ENCODE measurements around the gene UNK. TPM values are rescaled to one million over a fixed set of nuclear protein-coding genes. Genes with fewer than 3 reads are reported as not detected.
A peak's percentile ranks its signal among the peaks of the same experiment; 100 is the strongest.

UNK gene
- total and polyA plus RNA-seq, 9 of the 15 experiments (the other 6 are each of a cell fraction or from before 2014, with no cell fraction given), result 12.8 to 38.6 (median 24.8) TPM

GRCh38 chr17:75843577-75844529 is 59.2 kb downstream of the UNK start, which contains the start of gene UNC13D (continued):
- TF ChIP-seq ZNF57 (CRISPR knock-in tag; IDR thresholded peaks at IDR 0.05) (no peak), BHLHE40 (IDR thresholded peaks at IDR 0.05; ENCODE audit: low read length) (peak; percentile 42), ZNF232 (CRISPR knock-in tag; IDR thresholded peaks at IDR 0.05) (no peak), ESRRA (IDR thresholded peaks at IDR 0.05; ENCODE audit: borderline replicate concordance, low read depth) (peak; percentile 78; the same call in 1 of the 2 replicates), RCOR1 (IDR thresholded peaks at IDR 0.05; ENCODE audit: borderline replicate concordance in 1 of 2, low read depth in 2 of 2, low read length in 2 of 2) (peak in 1 of 2 experiments; percentile 65; a peak in 2 of 4 replicates), ETV5 (CRISPR knock-in tag; IDR thresholded peaks at IDR 0.05; ENCODE audit: low read depth) (peak; percentile 86), USF2 (CRISPR knock-in tag; IDR thresholded peaks at IDR 0.05) (no peak), IFI16 (CRISPR knock-in tag; IDR thresholded peaks at IDR 0.05) (no peak), TAF9B (IDR thresholded peaks at IDR 0.05; ENCODE audit: partially characterized antibody) (peak; percentile 74), HBP1 (CRISPR knock-in tag; IDR thresholded peaks at IDR 0.05) (peak; percentile 83; the same call in 1 of the 2 replicates), SAP30 (IDR thresholded peaks at IDR 0.05; ENCODE audit: borderline replicate concordance, insufficient read depth, low read depth, low read length, poor library complexity, severe bottlenecking) (no peak), ZNF324 (CRISPR knock-in tag; IDR thresholded peaks at IDR 0.05) (no peak), RBM39 (optimal IDR thresholded peaks at IDR 0.05; ENCODE audit: low read depth, low read length) (no peak), NFATC3 (IDR thresholded peaks at IDR 0.05) (no peak)
- TF ChIP-seq, protein P1, sequence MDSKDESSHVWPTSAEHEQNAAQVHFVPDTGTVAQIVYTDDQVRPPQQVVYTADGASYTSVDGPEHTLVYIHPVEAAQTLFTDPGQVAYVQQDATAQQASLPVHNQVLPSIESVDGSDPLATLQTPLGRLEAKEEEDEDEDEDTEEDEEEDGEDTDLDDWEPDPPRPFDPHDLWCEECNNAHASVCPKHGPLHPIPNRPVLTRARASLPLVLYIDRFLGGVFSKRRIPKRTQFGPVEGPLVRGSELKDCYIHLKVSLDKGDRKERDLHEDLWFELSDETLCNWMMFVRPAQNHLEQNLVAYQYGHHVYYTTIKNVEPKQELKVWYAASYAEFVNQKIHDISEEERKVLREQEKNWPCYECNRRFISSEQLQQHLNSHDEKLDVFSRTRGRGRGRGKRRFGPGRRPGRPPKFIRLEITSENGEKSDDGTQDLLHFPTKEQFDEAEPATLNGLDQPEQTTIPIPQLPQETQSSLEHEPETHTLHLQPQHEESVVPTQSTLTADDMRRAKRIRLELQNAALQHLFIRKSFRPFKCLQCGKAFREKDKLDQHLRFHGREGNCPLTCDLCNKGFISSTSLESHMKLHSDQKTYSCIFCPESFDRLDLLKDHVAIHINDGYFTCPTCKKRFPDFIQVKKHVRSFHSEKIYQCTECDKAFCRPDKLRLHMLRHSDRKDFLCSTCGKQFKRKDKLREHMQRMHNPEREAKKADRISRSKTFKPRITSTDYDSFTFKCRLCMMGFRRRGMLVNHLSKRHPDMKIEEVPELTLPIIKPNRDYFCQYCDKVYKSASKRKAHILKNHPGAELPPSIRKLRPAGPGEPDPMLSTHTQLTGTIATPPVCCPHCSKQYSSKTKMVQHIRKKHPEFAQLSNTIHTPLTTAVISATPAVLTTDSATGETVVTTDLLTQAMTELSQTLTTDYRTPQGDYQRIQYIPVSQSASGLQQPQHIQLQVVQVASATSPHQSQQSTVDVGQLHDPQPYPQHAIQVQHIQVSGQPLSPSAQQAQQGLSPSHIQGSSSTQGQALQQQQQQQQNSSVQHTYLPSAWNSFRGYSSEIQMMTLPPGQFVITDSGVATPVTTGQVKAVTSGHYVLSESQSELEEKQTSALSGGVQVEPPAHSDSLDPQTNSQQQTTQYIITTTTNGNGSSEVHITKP (IDR thresholded peaks at IDR 0.05; ENCODE audit: partially characterized antibody), result peak; percentile 94
- TF ChIP-seq, protein P2, sequence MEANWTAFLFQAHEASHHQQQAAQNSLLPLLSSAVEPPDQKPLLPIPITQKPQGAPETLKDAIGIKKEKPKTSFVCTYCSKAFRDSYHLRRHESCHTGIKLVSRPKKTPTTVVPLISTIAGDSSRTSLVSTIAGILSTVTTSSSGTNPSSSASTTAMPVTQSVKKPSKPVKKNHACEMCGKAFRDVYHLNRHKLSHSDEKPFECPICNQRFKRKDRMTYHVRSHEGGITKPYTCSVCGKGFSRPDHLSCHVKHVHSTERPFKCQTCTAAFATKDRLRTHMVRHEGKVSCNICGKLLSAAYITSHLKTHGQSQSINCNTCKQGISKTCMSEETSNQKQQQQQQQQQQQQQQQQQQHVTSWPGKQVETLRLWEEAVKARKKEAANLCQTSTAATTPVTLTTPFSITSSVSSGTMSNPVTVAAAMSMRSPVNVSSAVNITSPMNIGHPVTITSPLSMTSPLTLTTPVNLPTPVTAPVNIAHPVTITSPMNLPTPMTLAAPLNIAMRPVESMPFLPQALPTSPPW (CRISPR knock-in tag; IDR thresholded peaks at IDR 0.05), result peak; percentile 93
